Measurements from ENCODE around the gene IGFBP3.
"Not testable (repeated sequence)": the region's sequence is repeated elsewhere in the genome, so short reads cannot be mapped to it uniquely, and the experiment has no call there.

The IGFBP3 gene

GRCh38 chr7:45920502-45921380 is at the start of gene IGFBP3:
TSS of gene IGFBP3 (minus strand) at chr7:45921272. CDS start at chr7:45921140, 132 bp downstream.
- DNase-seq (ENCODE audit: low spot score), result peak; percentile 15

- DNase-seq (ENCODE audit: low spot score), result no peak
Observed at GRCh38 chr7:45970454-45970853, 49.4 kb upstream of the IGFBP3 start.

GRCh38 chr7:45969940-45970339 is 48.9 kb upstream of the IGFBP3 start:
- no peak for DNase-seq (ENCODE audit: low spot score)

GRCh38 chr7:45968856-45969541 is 47.9 kb upstream of the IGFBP3 start:
- no peak for DNase-seq (ENCODE audit: low spot score)

- no peak for DNase-seq (ENCODE audit: low spot score)
Observed at GRCh38 chr7:45968312-45968711, 47.2 kb upstream of the IGFBP3 start.

GRCh38 chr7:45967591-45968157 is 46.6 kb upstream of the IGFBP3 start:
- DNase-seq (ENCODE audit: low spot score), result no peak

GRCh38 chr7:45962861-45963260 is 41.8 kb upstream of the IGFBP3 start:
- no peak for DNase-seq (ENCODE audit: low spot score)

- no peak for DNase-seq (ENCODE audit: low spot score)
Observed at GRCh38 chr7:45957721-45958120, 36.6 kb upstream of the IGFBP3 start.

GRCh38 chr7:45955286-45955685 is 34.2 kb upstream of the IGFBP3 start:
- DNase-seq (ENCODE audit: low spot score), result no peak

- not testable (repeated sequence) for DNase-seq (ENCODE audit: low spot score)
Observed at GRCh38 chr7:45953055-45953454, 32.0 kb upstream of the IGFBP3 start.

- DNase-seq (ENCODE audit: low spot score), result no peak
Observed at GRCh38 chr7:45944058-45944457, 23.0 kb upstream of the IGFBP3 start.

- no peak for DNase-seq (ENCODE audit: low spot score)
Observed at GRCh38 chr7:45940939-45941338, 19.9 kb upstream of the IGFBP3 start.

- DNase-seq (ENCODE audit: low spot score), result not testable (repeated sequence)
Observed at GRCh38 chr7:45940237-45940781, 19.2 kb upstream of the IGFBP3 start.

- DNase-seq (ENCODE audit: low spot score), result no peak
Observed at GRCh38 chr7:45939574-45939973, 18.5 kb upstream of the IGFBP3 start.

- no peak for DNase-seq (ENCODE audit: low spot score)
Observed at GRCh38 chr7:45938626-45939302, 17.7 kb upstream of the IGFBP3 start.

- no peak for DNase-seq (ENCODE audit: low spot score)
Observed at GRCh38 chr7:45937862-45938261, 16.8 kb upstream of the IGFBP3 start.

- no peak for DNase-seq (ENCODE audit: low spot score)
Observed at GRCh38 chr7:45937301-45937700, 16.2 kb upstream of the IGFBP3 start.

- DNase-seq (ENCODE audit: low spot score), result no peak
Observed at GRCh38 chr7:45930967-45931366, 9.9 kb upstream of the IGFBP3 start.

GRCh38 chr7:45927721-45928120 is 6.6 kb upstream of the IGFBP3 start:
- no peak for DNase-seq (ENCODE audit: low spot score)

GRCh38 chr7:45924283-45924682 is 3.2 kb upstream of the IGFBP3 start:
- no peak for DNase-seq (ENCODE audit: low spot score)

- DNase-seq (ENCODE audit: low spot score), result no peak
Observed at GRCh38 chr7:45923818-45924217, 2.7 kb upstream of the IGFBP3 start.

- peak; percentile 32 for DNase-seq (ENCODE audit: low spot score)
Observed at GRCh38 chr7:45923290-45923689, 2.2 kb upstream of the IGFBP3 start.

All from germinal center (tissue), 1 donor.